T-helper 2 cell treated with Interferon-gamma antibody and Interleukin-4, amounts not matched to agents 5 μg/mL and 100 μg/mL, for 36 hours (primary cell): ENCODE measurements around the gene SPTAN1.
A peak's percentile ranks its signal among the peaks of the same experiment; 100 is the strongest.

Experiments
- DNase-seq: peaks from one replicate; pipeline ENCODE4 v3.0.0; 2021; ENCODE audit warnings: low spot score
- H3K27ac Mint-ChIP-seq: one replicate; pipeline ENCODE4 v1.8.0; 2021; ENCODE audit warnings: mild to moderate bottlenecking, mixed read lengths
- H3K27me3 Mint-ChIP-seq: one replicate; pipeline ENCODE4 v1.8.0; 2021; ENCODE audit warnings: low read depth, mixed read lengths
- H3K36me3 Mint-ChIP-seq: one replicate; pipeline ENCODE4 v1.8.0; 2021; ENCODE audit warnings: low read depth, mixed read lengths
- H3K4me1 Mint-ChIP-seq: one replicate; pipeline ENCODE4 v1.8.0; 2021; ENCODE audit warnings: low read depth, mixed read lengths
- H3K4me3 Mint-ChIP-seq: one replicate; pipeline ENCODE4 v1.8.0; 2022; ENCODE audit warnings: mild to moderate bottlenecking, moderate library complexity, mixed read lengths
- H3K9me3 Mint-ChIP-seq: one replicate; pipeline ENCODE4 v1.8.0; 2021; ENCODE audit warnings: mixed read lengths

Gene SPTAN1

DNA sequence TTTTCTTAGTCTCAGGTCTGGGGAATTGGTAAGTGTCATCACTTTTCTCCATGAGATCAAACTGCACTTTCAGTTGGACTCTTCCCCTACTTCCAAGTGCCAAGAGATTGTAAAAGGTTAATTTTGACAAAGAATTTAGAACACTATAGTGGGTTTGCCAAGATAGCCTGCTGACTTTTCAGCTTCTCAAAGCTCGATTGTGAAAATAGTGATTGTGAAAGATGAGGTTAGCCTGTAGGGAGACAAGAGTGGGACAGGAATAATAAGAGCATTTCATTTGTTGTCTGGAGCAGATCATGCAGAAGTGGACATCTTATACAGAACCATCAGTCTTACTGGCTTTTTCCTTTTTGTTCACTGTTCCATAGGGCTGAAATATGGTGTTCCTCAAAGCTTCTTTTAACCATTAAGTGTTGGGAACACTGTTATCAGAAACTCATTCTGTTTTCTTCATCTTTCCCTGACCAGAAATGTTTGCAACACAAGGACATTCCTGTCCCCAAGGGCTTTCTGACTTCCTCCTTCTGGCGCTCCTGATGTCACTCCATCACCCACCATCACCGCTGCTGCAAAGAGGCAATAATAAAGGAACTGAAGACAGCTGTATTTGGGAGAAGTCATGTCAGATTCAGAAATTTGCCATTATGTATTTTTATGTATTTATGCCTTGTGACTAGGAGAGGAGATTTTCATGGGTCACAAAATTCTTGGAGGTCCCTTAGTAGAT, 11.6 kb upstream of the SPTAN1 start:
- H3K27ac Mint-ChIP-seq, result no peak overlapping the region
- H3K4me3 Mint-ChIP-seq, result no peak overlapping the region
- no peaks in the 10 kb centered on the region for H3K9me3 Mint-ChIP-seq
- H3K4me1 Mint-ChIP-seq, result peaks cover 1% of the 10 kb centered on the region
- H3K36me3 Mint-ChIP-seq, result peaks cover 44% of the 10 kb centered on the region
- H3K27me3 Mint-ChIP-seq, result no peaks in the 10 kb centered on the region
- DNase-seq, result no peak

DNA sequence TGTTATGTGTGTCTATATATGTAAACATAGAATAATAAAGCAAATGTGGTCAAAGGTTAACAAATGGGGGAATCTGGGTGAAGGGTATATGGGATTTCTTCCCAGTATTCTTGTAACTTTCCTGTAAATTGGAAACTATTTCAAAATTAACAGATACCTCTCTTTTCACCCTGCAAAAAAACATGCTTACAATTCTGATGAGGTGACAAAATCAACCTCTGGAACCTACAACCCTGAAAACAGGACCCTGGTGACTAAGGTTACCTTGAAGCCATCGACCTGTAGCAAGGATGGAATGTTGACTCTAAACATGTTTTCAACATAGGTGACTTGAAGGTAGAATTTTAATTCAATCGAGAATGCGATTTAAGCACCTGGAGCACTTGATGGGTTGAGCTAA, 5.9 kb upstream of the SPTAN1 start:
- H3K27me3 Mint-ChIP-seq, result no peaks in the 10 kb centered on the region
- no peak overlapping the region for H3K4me3 Mint-ChIP-seq
- peaks cover 8% of the 10 kb centered on the region for H3K36me3 Mint-ChIP-seq
- no peaks in the 10 kb centered on the region for H3K9me3 Mint-ChIP-seq
- no peak overlapping the region for H3K27ac Mint-ChIP-seq
- no peak for DNase-seq
- peaks cover 22% of the 10 kb centered on the region for H3K4me1 Mint-ChIP-seq

GRCh38 chr9:128548876-128549275, 3.5 kb upstream of the SPTAN1 start:
- no peaks in the 10 kb centered on the region for H3K27me3 Mint-ChIP-seq
- peaks cover 27% of the 10 kb centered on the region for H3K4me1 Mint-ChIP-seq
- H3K36me3 Mint-ChIP-seq, result no peaks in the 10 kb centered on the region
- H3K4me3 Mint-ChIP-seq, result no peak overlapping the region
- DNase-seq, result no peak
- H3K9me3 Mint-ChIP-seq, result no peaks in the 10 kb centered on the region
- peak overlapping the region; percentile 18 for H3K27ac Mint-ChIP-seq

GRCh38 chr9:128550226-128550625, 2.2 kb upstream of the SPTAN1 start:
- peaks cover 27% of the 10 kb centered on the region for H3K4me1 Mint-ChIP-seq
- peak overlapping the region; percentile 93 for H3K4me3 Mint-ChIP-seq
- peak overlapping the region; percentile 94 for H3K27ac Mint-ChIP-seq
- DNase-seq, result peak; percentile 68
- no peaks in the 10 kb centered on the region for H3K27me3 Mint-ChIP-seq
- H3K36me3 Mint-ChIP-seq, result no peaks in the 10 kb centered on the region
- H3K9me3 Mint-ChIP-seq, result no peaks in the 10 kb centered on the region

GRCh38 chr9:128550770-128551656, 1.4 kb upstream of the SPTAN1 start:
- no peaks in the 10 kb centered on the region for H3K27me3 Mint-ChIP-seq
- no peaks in the 10 kb centered on the region for H3K36me3 Mint-ChIP-seq
- peak overlapping the region; percentile 94 for H3K27ac Mint-ChIP-seq
- peaks cover 28% of the 10 kb centered on the region for H3K4me1 Mint-ChIP-seq
- no peak for DNase-seq
- peak overlapping the region; percentile 93 for H3K4me3 Mint-ChIP-seq
- H3K9me3 Mint-ChIP-seq, result no peaks in the 10 kb centered on the region

GRCh38 chr9:128551657-128552152, 682 bp upstream of the SPTAN1 start:
- peaks cover 35% of the 10 kb centered on the region for H3K4me1 Mint-ChIP-seq
- no peak for DNase-seq
- H3K36me3 Mint-ChIP-seq, result no peaks in the 10 kb centered on the region
- no peaks in the 10 kb centered on the region for H3K27me3 Mint-ChIP-seq
- peak overlapping the region; percentile 93 for H3K4me3 Mint-ChIP-seq
- H3K9me3 Mint-ChIP-seq, result no peaks in the 10 kb centered on the region
- peak overlapping the region; percentile 94 for H3K27ac Mint-ChIP-seq

GRCh38 chr9:128552744-128553440, 505 bp downstream of the SPTAN1 start:
- Mint-ChIP-seq H3K27me3 (no peaks in the 10 kb centered on the region), H3K36me3 (peaks cover 4% of the 10 kb centered on the region), H3K4me1 (peaks cover 44% of the 10 kb centered on the region), H3K9me3 (no peaks in the 10 kb centered on the region), H3K27ac (no peak overlapping the region), H3K4me3 (no peak overlapping the region)
- DNase-seq, result peak; percentile 70

GRCh38 chr9:128553728-128554127, 1.3 kb downstream of the SPTAN1 start:
- Mint-ChIP-seq H3K27me3 (no peaks in the 10 kb centered on the region), H3K4me3 (no peak overlapping the region), H3K9me3 (no peaks in the 10 kb centered on the region), H3K36me3 (peaks cover 4% of the 10 kb centered on the region), H3K27ac (no peak overlapping the region), H3K4me1 (peaks cover 50% of the 10 kb centered on the region)
- DNase-seq, result no peak

DNA sequence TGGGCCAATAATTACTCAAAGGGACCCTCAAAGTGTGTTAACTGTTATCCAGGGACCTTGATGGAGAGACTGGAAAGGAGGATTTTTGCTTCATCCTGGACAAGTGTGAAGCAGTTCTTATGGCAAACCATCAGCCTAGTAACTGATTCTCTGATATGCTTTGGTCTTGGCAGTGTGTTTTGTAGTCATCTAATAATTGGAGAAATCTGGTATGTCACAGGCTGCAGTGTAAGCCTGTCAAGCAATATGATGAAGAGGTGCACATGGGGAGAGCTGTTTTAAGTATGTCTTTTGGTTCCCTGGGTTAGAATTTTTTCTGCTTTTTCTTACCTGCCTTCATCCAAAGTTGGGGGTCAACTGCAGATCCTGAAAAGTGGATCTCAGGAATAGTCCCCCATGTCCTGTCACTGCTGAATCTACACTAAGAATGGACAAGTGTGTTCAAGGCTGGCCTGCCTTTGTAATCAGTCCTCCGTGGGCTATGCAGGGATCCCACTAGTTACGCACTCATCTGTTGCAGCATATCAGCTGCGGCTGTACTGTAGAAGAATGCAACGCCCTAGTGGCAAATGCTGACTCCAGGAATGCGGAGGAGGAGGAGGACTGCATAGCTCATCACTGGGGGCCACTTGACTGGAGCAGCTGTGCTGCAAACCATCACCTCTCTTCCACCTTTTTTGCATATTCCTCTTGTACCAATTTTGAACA, 1.9 kb downstream of the SPTAN1 start:
- no peak overlapping the region for H3K4me3 Mint-ChIP-seq
- DNase-seq, result peak; percentile 19
- peaks cover 7% of the 10 kb centered on the region for H3K36me3 Mint-ChIP-seq
- no peaks in the 10 kb centered on the region for H3K27me3 Mint-ChIP-seq
- no peak overlapping the region for H3K27ac Mint-ChIP-seq
- H3K9me3 Mint-ChIP-seq, result no peaks in the 10 kb centered on the region
- H3K4me1 Mint-ChIP-seq, result peaks cover 54% of the 10 kb centered on the region

- Mint-ChIP-seq H3K4me1 (peaks cover 47% of the 10 kb centered on the region), H3K9me3 (no peaks in the 10 kb centered on the region), H3K4me3 (no peak overlapping the region), H3K36me3 (peaks cover 7% of the 10 kb centered on the region), H3K27ac (no peak overlapping the region), H3K27me3 (no peaks in the 10 kb centered on the region)
- no peak for DNase-seq
Measured at GRCh38 chr9:128555180-128555721, 2.9 kb downstream of the SPTAN1 start.

DNA sequence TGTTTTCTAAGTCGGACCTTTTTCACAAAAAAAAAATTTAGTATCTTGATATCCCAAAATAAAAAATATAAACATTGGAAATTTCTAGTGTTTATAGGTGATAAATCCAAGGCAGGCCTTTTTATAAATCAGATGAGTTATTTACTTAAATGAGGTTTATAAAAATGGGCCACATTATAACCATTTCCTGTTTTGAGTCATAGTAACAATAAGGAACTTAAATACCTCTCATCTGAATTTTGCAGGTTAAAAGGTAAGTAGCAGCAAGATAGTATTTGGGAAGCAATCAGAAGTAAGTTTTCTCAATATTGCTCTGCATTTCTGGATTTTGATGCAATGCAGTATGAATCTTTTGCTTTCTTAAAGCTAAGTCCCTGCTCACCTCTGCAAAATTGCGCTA, 3.9 kb downstream of the SPTAN1 start:
- no peaks in the 10 kb centered on the region for H3K27me3 Mint-ChIP-seq
- H3K4me3 Mint-ChIP-seq, result no peak overlapping the region
- peaks cover 7% of the 10 kb centered on the region for H3K36me3 Mint-ChIP-seq
- H3K9me3 Mint-ChIP-seq, result no peaks in the 10 kb centered on the region
- peaks cover 40% of the 10 kb centered on the region for H3K4me1 Mint-ChIP-seq
- DNase-seq, result no peak
- no peak overlapping the region for H3K27ac Mint-ChIP-seq

GRCh38 chr9:128556926-128557634, 4.7 kb downstream of the SPTAN1 start:
- Mint-ChIP-seq H3K4me1 (peaks cover 33% of the 10 kb centered on the region), H3K27ac (no peak overlapping the region), H3K36me3 (peaks cover 11% of the 10 kb centered on the region), H3K9me3 (no peaks in the 10 kb centered on the region), H3K4me3 (peak overlapping the region; percentile 7), H3K27me3 (no peaks in the 10 kb centered on the region)
- DNase-seq, result no peak
